T47D (cell line): ENCODE measurements around the gene CD1E.

Experiments used
- DNase-seq, 2 experiments: peaks; one replicate each; pipeline versions ENCODE4 v3.0.0 to v3.0.0-alpha.2; 2011 to 2012; ENCODE audit warnings: low read depth in 1 of 2, low spot score in 1 of 2
- JUND ChIP-seq: IDR thresholded peaks from 2 replicates; pipeline ENCODE4 v1.6.1; 2012; ENCODE audit warnings: low read depth
- in situ Hi-C: cut with HindIII; loops from 2 replicates; pipeline ENCODE4 v1.10.0; 2016; ENCODE audit warnings: low sequenced_read_pairs, low pct_unique_long_range_greater_than_20kb

The CD1E gene

GRCh38 chr1:158353303-158354075, at the start of gene CD1E:
Gene CD1E, plus strand, starts transcription at chr1:158353894. Its CDS starts 95 bp downstream, at chr1:158353989.
- in situ Hi-C loops = no loop called here
- no peak for DNase-seq
- TF ChIP-seq JUND = no peak

- in situ Hi-C loops = no loop called here
Observed at GRCh38 chr1:158310623-158311022, 43.1 kb upstream of the CD1E start.

GRCh38 chr1:158311066-158311465, 42.6 kb upstream of the CD1E start:
- no peak for DNase-seq
- no peak for TF ChIP-seq JUND
- in situ Hi-C loops = no loop called here

More at GRCh38 chr1:158310623-158311022, 43.1 kb upstream of the CD1E start:
- TF ChIP-seq JUND = no peak
- DNase-seq = no peak

- in situ Hi-C loops = no loop called here
- no peak for TF ChIP-seq JUND
- DNase-seq = no peak
Observed at GRCh38 chr1:158323866-158324265, 29.8 kb upstream of the CD1E start.

- TF ChIP-seq JUND = no peak
- DNase-seq = no peak
- in situ Hi-C loops = no loop called here
Observed at GRCh38 chr1:158324395-158324794, 29.3 kb upstream of the CD1E start.

GRCh38 chr1:158327481-158327880, 26.2 kb upstream of the CD1E start:
- DNase-seq = no peak
- in situ Hi-C loops = no loop called here
- TF ChIP-seq JUND = no peak

GRCh38 chr1:158328426-158328825, 25.3 kb upstream of the CD1E start:
- no peak for TF ChIP-seq JUND
- in situ Hi-C loops = no loop called here
- DNase-seq = no peak

GRCh38 chr1:158329300-158329699, 24.4 kb upstream of the CD1E start:
- no peak for TF ChIP-seq JUND
- in situ Hi-C loops = no loop called here
- no peak for DNase-seq

- peak; percentile 59 to 61 for DNase-seq
- in situ Hi-C loops = no loop called here
- TF ChIP-seq JUND = no peak
Observed at GRCh38 chr1:158329733-158330132, 24.0 kb upstream of the CD1E start.

- in situ Hi-C loops = no loop called here
- TF ChIP-seq JUND = no peak
Observed at GRCh38 chr1:158330391-158331105, 23.1 kb upstream of the CD1E start.

GRCh38 chr1:158331106-158331425, 22.6 kb upstream of the CD1E start:
- no peak for TF ChIP-seq JUND
- in situ Hi-C loops = no loop called here
- DNase-seq = no peak

More at GRCh38 chr1:158330391-158331105, 23.1 kb upstream of the CD1E start:
- no peak for DNase-seq

GRCh38 chr1:158331481-158332150, 22.1 kb upstream of the CD1E start, which contains the start of gene CD1B:
Gene CD1B, minus strand, starts transcription at chr1:158331531. Its CDS starts 108 bp downstream, at chr1:158331423.
- no peak for DNase-seq
- TF ChIP-seq JUND = no peak
- in situ Hi-C loops = no loop called here
